Tibial artery (tissue), 4 donors: ENCODE measurements around the gene LRP10.

Experiments
- DNase-seq, 2 donors: peaks; one replicate each; pipeline ENCODE4 v3.0.0-alpha.2; 2019
- H3K27ac ChIP-seq, 2 donors: fragments of 200-600 bp; sonication (generic) in 1 of 2; 1 replicate in 1 of 2; 2 replicates in 1 of 2; pipeline ENCODE4 v1.5.1; 2018 to 2019; ENCODE audit warnings: mild to moderate bottlenecking in 1 of 2
- H3K27me3 ChIP-seq, 2 donors: fragments of 200-600 bp; sonication (generic) in 1 of 2; one replicate each; pipeline versions ENCODE4 v1.5.1 to v1.6.0; 2016 to 2019
- H3K36me3 ChIP-seq, 3 donors: fragments of 200-600 bp; sonication (generic) in 2 of 3; one replicate each; pipeline ENCODE4 v1.5.1; 2016 to 2019; ENCODE audit warnings: mild to moderate bottlenecking in 2 of 3
- H3K4me1 ChIP-seq, 4 donors: fragments of 200-600 bp; sonication (generic) in 2 of 4; 1 replicate in 3 of 4; 2 replicates in 1 of 4; pipeline ENCODE4 v1.5.1; 2016 to 2019
- H3K4me3 ChIP-seq, 2 donors: fragments of 200-600 bp; sonication (generic) in 1 of 2; 1 replicate in 1 of 2; 2 replicates in 1 of 2; pipeline ENCODE4 v1.5.1; 2018 to 2019; ENCODE audit warnings: mild to moderate bottlenecking in 2 of 2
- H3K9me3 ChIP-seq, 3 donors: fragments of 200-600 bp; sonication (generic) in 1 of 3; one replicate each; pipeline ENCODE4 v1.5.1; 2016 to 2019
- CTCF ChIP-seq, 2 experiments: fragments of 200-600 bp in 1 of 2; fragments of 450-650 bp in 1 of 2; IDR thresholded peaks; one replicate each; pipeline ENCODE4 v1.5.1; 2017 to 2019; ENCODE audit warnings: antibody characterized with exemption in 2 of 2, mild to moderate bottlenecking in 1 of 2, moderate library complexity in 1 of 2
- intact Hi-C: fragments of 100-400 bp; cut with DNase I; formaldehyde crosslinking; loops from one replicate; pipeline ENCODE4 v1.15.0; 2023; ENCODE audit warnings: low total_unique reads

LRP10 gene

DNA sequence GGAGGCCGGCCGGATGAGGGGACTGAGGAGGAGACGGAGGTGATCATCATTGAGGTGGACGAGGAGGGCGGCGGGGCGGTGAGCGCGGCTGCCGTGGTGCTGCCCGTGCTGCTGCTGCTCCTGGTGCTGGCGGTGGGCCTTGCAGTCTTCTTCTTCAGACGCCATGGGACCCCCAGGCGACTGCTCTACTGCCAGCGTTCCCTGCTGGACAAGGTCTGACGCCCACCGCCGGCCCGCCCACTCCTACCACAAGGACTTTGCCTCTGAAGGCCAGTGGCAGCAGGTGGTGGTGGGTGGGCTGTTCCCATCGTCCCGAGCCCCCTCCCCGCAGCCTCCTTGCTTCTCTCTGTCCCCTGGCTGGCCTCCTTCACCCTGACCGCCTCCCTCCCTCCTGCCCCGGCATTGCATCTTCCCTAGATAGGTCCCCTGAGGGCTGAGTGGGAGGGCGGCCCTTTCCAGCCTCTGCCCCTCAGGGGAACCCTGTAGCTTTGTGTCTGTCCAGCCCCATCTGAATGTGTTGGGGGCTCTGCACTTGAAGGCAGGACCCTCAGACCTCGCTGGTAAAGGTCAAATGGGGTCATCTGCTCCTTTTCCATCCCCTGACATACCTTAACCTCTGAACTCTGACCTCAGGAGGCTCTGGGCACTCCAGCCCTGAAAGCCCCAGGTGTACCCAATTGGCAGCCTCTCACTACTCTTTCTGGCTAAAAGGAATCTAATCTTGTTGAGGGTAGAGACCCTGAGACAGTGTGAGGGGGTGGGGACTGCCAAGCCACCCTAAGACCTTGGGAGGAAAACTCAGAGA lies 25.5 kb upstream of the LRP10 start:
- peak in 1 of 2 donors; percentile 69 for DNase-seq
- no peak for TF ChIP-seq CTCF (IDR thresholded peaks at IDR 0.05)
- H3K27me3 ChIP-seq, result no peaks in the 10 kb centered on the region
- H3K27ac ChIP-seq, result peak overlapping the region; percentile 92 to 97
- H3K4me1 ChIP-seq, result peaks cover 13 to 80% (median 65%) of the 10 kb centered on the region in 4 donors
- H3K36me3 ChIP-seq, result peaks cover 53 to 61% (median 61%) of the 10 kb centered on the region in 3 donors
- H3K4me3 ChIP-seq, result no peak overlapping the region
- H3K9me3 ChIP-seq, result no peaks in the 10 kb centered on the region
- intact Hi-C loops, result no loop called here

DNA sequence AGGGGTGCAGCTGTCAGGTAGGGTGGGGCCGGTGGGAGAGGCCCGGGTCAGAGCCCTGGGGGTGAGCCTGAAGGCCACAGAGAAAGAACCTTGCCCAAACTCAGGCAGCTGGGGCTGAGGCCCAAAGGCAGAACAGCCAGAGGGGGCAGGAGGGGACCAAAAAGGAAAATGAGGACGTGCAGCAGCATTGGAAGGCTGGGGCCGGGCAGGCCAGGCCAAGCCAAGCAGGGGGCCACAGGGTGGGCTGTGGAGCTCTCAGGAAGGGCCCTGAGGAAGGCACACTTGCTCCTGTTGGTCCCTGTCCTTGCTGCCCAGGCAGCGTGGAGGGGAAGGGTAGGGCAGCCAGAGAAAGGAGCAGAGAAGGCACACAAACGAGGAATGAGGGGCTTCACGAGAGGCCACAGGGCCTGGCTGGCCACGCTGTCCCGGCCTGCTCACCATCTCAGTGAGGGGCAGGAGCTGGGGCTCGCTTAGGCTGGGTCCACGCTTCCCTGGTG lies 24.7 kb upstream of the LRP10 start:
- peaks cover 44 to 53% (median 53%) of the 10 kb centered on the region in 3 donors for H3K36me3 ChIP-seq
- intact Hi-C loops, result no loop called here
- no peak for TF ChIP-seq CTCF (IDR thresholded peaks at IDR 0.05)
- no peak overlapping the region for H3K4me3 ChIP-seq
- DNase-seq, result no peak
- no peaks in the 10 kb centered on the region for H3K27me3 ChIP-seq
- no peaks in the 10 kb centered on the region for H3K9me3 ChIP-seq
- H3K27ac ChIP-seq, result peak overlapping the region; percentile 92 to 97
- peaks cover 13 to 80% (median 71%) of the 10 kb centered on the region in 4 donors for H3K4me1 ChIP-seq

DNA sequence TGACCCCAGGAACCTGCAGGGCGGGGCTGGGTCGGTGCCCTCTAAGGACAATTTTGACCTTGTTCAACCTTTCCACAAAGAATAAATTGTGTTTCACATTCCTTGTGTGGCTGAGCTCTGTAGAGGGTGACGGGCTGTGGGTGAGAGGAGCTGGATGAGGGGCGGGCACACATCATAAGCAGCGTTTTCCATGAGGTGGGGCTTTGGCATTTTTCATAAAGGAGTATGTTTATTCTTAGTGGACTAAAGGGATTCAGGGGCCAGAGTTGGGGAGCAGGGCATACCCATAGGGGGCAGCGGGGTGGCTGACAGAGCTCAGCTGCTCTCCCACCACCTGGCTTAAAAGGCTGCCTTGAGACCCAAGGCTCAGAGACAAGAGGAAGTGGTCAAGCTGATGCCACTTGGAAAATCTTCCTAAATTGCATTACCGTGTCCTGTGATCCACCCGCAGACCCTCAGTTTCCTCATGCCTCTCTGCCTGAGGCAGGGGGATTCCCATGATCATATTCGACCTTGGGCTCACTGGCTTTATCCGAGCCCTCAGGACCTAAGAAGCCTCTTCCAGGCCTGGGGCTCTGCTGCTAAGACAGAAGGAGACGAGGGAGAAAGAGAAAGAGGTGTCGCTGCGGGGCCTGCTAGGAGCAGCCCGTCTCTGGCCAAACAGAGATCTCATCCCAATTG lies 23.7 kb upstream of the LRP10 start:
- Histone ChIP-seq H3K4me3 (peak overlapping the region in 1 of 2 donors; percentile 33), H3K9me3 (no peaks in the 10 kb centered on the region), H3K4me1 (peaks cover 13 to 82% (median 75%) of the 10 kb centered on the region in 4 donors), H3K27ac (peak overlapping the region; percentile 92 to 97), H3K36me3 (peaks cover 36 to 44% (median 43%) of the 10 kb centered on the region in 3 donors), H3K27me3 (no peaks in the 10 kb centered on the region)
- TF ChIP-seq CTCF (IDR thresholded peaks at IDR 0.05), result no peak
- DNase-seq, result no peak
- intact Hi-C loops, result no loop called here

- intact Hi-C loops, result no loop called here
- Histone ChIP-seq H3K9me3 (no peaks in the 10 kb centered on the region), H3K27me3 (no peaks in the 10 kb centered on the region), H3K27ac (peak overlapping the region; percentile 92 to 97), H3K36me3 (peaks cover 28 to 36% (median 36%) of the 10 kb centered on the region in 3 donors), H3K4me1 (peaks cover 13 to 84% (median 79%) of the 10 kb centered on the region in 4 donors), H3K4me3 (peak overlapping the region in 1 of 2 donors; percentile 33)
- peak in 1 of 2 experiments; percentile 16 for TF ChIP-seq CTCF (IDR thresholded peaks at IDR 0.05)
- peak; percentile 86 to 96 for DNase-seq
Observed at GRCh38 chr14:22848351-22849164, 23.0 kb upstream of the LRP10 start.

GRCh38 chr14:22849212-22849819 lies 22.2 kb upstream of the LRP10 start:
- Histone ChIP-seq H3K4me1 (peaks cover 13 to 86% (median 79%) of the 10 kb centered on the region in 4 donors), H3K36me3 (peaks cover 21 to 29% (median 28%) of the 10 kb centered on the region in 3 donors), H3K27me3 (no peaks in the 10 kb centered on the region), H3K4me3 (peak overlapping the region; percentile 1 to 32), H3K9me3 (no peaks in the 10 kb centered on the region), H3K27ac (peak overlapping the region; percentile 92 to 97)
- peak; percentile 90 to 93 for DNase-seq
- TF ChIP-seq CTCF (IDR thresholded peaks at IDR 0.05), result no peak
- intact Hi-C loops, result no loop called here
